PFSK-1 (cell line): Measurements from ENCODE around the gene FOXN3.

Experiments
- FOXP2 ChIP-seq: optimal IDR thresholded peaks from 2 replicates; pipeline ENCODE3; 2011; ENCODE audit warnings: borderline replicate concordance, control low read depth, inconsistent platforms; ENCODE audit not compliant: insufficient read depth; ENCODE audit errors: extremely low read length, extremely low read depth
- POLR2AphosphoS5 ChIP-seq: IDR thresholded peaks from 2 replicates; pipeline ENCODE4 v1.6.1; 2012; ENCODE audit warnings: low read depth, mild to moderate bottlenecking, control low read depth, low read length, moderate library complexity
- REST ChIP-seq, 2 experiments: IDR thresholded peaks; 2 replicates each; pipeline versions ENCODE4 v1.6.1 to v1.8.0; 2011 to 2012; ENCODE audit warnings: low read depth in 2 of 2, low read length in 2 of 2, control low read depth in 1 of 2, inconsistent platforms in 1 of 2, mild to moderate bottlenecking in 1 of 2, moderate library complexity in 1 of 2; ENCODE audit not compliant: insufficient read depth in 1 of 2
- SIN3A ChIP-seq: IDR thresholded peaks from 2 replicates; pipeline ENCODE4 v1.6.1; 2012; ENCODE audit warnings: mild to moderate bottlenecking, low read length, moderate library complexity, borderline replicate concordance; ENCODE audit not compliant: insufficient read depth
- TAF1 ChIP-seq: IDR thresholded peaks from 2 replicates; pipeline ENCODE4 v1.6.1; 2012; ENCODE audit warnings: low read length, control low read depth, borderline replicate concordance; ENCODE audit not compliant: insufficient read depth

FOXN3 gene

GRCh38 chr14:89206389-89207031, 210.5 kb downstream of the FOXN3 start:
- TF ChIP-seq POLR2AphosphoS5 = no peak
- no peak for TF ChIP-seq REST (IDR thresholded peaks at IDR 0.05; ENCODE audit: insufficient read depth in 1 of 2, low read depth in 2 of 2, low read length in 2 of 2)
- TF ChIP-seq TAF1 = no peak
- TF ChIP-seq SIN3A = no peak
- no peak for TF ChIP-seq FOXP2

GRCh38 chr14:89205137-89205740, 211.8 kb downstream of the FOXN3 start:
- no peak for TF ChIP-seq SIN3A

- TF ChIP-seq TAF1 (no peak), REST (IDR thresholded peaks at IDR 0.05; ENCODE audit: insufficient read depth in 1 of 2, low read depth in 2 of 2, low read length in 2 of 2) (no peak), SIN3A (no peak)
These were observed 214.4 kb downstream of the FOXN3 start for GRCh38 chr14:89202413-89203190.

- no peak for TF ChIP-seq TAF1
- no peak for TF ChIP-seq REST (IDR thresholded peaks at IDR 0.05; ENCODE audit: insufficient read depth in 1 of 2, low read depth in 2 of 2, low read length in 2 of 2)
- TF ChIP-seq FOXP2 = no peak
- TF ChIP-seq POLR2AphosphoS5 = no peak
- TF ChIP-seq SIN3A = no peak
These were observed 215.4 kb downstream of the FOXN3 start for GRCh38 chr14:89201645-89202044.

- TF ChIP-seq SIN3A (no peak), REST (IDR thresholded peaks at IDR 0.05; ENCODE audit: insufficient read depth in 1 of 2, low read depth in 2 of 2, low read length in 2 of 2) (no peak), FOXP2 (no peak), TAF1 (no peak), POLR2AphosphoS5 (no peak)
These were observed 218.3 kb downstream of the FOXN3 start for GRCh38 chr14:89198544-89199329.
